Measurements from ENCODE around the gene GPLD1.

Gene GPLD1

DNA sequence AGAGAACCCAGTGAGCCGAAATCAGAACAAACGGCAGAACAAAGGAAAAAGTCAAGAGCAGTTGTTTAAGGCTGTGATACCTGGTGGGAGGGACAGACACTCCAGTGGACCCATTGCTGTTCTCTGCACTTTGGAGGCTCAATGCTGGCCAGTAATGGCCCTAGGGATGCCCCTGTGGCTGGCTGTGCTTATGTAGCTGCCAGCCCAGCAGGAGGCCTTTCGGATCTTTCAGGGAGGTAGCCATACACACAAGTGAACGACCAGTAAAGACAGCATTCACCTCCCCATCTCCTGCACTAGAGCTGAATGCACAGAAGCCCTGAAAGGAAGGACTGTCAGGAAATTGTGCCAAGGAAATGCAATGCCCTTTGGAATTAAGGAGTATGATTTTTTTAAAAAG, 34.3 kb downstream of the GPLD1 start:
- peak; percentile 28 for DNase-seq (ENCODE audit: low spot score)

DNA sequence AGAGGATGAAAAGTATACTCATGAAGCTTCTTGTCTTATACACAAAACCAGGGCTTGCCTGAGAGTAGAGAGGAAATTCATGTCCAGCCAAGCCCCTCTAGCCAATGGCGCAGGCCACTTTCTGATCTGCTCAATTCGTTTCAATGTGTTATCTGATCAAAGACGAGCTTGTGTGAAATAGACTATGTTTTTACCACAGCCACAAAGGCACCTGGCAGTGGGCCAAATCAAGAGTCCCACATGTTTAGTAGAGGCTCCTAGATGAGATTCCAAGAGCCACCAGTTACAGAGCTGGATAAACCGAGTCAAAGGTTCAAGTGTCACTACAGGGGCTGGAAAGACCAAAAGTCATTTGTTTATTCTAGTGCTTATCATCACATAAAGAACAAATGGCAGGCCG, 34.9 kb downstream of the GPLD1 start:
- DNase-seq (ENCODE audit: low spot score) = no peak

DNA sequence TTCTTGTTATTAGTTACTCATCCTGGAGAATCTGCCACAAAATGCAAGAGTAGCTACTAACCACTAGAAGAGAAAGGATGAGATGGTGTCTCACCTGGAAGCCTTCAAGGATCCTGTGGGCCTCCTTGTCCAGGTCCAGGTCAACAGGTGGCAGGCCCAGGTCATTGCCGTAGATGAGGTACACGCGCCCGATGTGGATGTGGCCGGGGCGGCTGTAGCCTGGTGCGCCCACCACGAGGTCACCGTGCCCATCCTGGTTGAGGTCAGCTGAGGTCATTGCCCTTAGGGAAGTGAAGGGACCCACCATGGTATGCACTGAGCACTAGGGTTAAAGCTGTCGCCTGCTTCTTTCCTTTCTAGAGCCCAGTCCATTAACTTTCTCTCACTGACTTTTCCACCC, 35.5 kb downstream of the GPLD1 start:
- no peak for DNase-seq (ENCODE audit: low spot score)

DNA sequence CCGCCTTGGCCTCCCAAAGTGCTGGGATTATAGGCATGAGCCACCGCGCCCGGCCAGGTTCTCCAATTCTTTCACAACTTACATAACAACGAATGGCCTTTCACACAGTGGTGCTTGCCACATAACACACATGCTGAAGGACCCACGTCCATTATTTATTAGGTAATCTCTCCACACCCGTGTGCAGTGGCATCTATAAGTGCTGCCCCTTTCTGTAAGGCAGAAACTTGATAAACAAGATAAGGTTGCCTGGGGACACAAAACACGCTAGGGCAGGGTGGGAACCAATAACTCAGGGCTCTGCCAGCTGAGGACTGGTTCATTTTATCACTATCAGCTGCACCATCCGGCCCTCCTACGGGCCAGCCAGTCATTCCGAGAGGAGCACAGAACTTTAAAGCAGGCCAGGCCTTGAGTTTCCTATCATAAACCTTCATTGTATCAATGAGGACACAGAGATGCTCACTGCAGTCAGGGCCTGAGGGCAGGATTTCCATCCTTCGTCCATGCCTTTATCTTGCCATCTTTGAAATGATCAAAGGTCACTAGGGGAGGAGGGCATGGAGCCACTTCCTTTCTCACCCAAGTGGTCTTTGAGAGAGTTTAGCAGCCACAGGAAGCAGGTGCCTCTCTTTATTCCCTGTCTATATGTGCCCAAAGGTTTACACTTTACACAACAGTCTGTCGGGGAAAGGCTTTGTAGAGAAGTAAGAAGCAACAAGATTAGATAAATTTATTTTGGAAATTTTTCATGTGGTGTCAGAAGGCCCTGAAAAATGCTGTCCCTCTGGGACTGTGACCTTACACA, 37.6 kb downstream of the GPLD1 start:
- no peak for DNase-seq (ENCODE audit: low spot score)

DNA sequence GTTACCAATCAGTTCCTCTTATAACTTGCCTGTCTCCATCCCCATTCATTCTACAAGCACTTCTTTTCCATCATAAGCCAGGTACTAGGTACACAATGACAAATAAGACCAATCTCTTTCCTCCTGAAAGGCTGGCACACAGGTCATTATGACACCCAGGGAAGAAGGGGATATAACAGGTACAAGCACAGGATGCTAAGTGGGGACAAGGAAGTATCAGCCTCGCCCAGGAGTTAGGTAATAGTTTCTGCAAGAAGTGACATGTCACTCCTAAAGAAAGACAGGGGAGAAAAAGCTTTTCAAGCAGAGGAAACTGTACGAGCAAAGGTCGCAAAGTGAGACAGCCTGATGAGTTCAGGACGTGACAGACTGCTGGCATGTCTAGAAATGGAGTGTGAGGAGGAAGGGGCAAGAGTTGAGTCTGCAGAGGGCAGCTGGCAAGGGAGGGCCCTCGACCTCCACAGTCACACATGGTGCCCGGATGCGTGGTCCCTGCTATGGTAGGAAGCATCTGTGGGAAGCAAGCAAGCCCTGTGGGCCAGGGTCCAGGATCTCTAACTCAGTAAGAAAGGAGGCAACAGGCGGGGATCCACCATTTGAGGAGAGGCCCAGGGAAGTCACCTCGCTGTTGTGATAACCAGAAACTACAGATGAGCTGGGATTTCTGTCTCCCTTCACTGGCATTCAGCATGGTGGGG, 40.4 kb downstream of the GPLD1 start:
- DNase-seq (ENCODE audit: low spot score) = no peak

DNA sequence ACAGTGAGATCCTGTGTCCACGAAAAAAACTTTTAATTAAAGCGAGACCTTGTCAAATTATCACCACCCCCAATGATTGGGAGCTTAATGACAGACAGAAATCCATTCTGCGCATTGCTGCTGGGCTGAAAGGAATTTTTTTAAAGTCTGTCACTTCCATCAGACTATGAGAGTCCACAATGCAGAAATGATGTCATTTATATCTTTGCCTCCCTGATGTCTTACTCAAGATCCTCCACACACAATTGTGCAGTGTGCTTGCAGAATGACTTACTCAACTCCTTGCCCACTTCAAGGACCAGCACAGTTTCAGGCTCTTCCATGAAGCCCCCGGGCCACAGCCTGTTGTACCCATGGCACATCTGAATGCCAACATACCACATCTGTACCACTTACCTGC, 41.0 kb downstream of the GPLD1 start:
- DNase-seq (ENCODE audit: low spot score) = no peak

DNA sequence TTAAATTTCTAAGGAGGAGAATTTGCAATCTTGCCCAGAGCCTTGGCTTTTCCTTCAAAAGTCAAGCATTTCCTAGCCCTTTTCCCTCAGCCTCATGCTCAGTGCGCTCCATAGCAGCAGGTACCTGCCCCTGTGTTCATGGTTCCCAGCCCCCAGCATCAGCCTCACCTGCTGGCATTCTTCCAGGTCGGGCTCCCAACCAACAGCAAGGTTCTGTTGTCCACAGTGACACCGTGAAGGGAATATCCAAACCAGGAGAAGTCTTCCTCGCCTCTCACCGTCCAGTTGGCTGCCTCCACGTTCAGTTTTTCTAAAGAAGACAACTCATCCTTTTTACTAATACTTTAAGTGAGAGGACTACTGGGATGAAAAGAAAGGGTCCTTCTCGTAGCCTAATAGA, 42.7 kb downstream of the GPLD1 start:
- no peak for DNase-seq (ENCODE audit: low spot score)

DNA sequence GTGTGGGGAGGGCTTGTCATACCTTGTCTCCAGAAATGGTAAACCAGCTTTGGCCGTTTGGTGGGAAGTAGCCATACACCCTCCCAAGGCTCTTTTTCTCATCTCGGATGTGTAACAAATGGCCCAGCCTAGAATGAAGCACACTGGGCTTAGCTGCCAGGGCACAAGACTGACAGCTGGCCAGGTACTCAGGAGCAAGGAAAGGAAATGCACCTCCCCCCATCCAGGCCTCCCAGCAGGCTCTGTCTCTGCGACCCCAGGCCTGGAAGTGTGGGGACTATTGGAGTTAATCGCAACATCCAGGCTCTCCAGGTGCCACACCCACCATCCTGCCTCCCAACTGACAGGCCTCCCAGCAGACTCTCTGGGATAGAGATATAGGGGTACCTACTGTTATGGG, 43.7 kb downstream of the GPLD1 start:
- peak; percentile 26 for DNase-seq (ENCODE audit: low spot score)

DNA sequence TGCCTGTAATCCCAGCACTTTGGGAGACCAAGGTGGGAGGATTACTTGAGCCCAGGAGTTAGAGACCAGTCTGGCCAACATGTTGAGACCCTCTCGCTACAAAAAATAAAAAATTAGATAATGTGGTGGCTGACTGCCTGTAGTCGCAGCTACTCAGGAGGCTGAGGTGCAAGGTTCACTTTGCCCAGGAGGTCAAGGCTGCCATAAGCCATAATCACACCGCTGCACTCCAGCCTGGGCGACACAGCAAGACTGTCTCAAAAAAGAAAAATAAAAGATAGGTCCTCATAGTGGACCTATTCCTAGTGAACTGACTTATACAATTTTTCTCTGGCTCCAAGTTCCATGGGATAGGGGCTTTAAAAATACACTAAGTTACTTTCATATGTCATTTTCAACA, 44.8 kb downstream of the GPLD1 start:
- no peak for DNase-seq (ENCODE audit: low spot score)

DNA sequence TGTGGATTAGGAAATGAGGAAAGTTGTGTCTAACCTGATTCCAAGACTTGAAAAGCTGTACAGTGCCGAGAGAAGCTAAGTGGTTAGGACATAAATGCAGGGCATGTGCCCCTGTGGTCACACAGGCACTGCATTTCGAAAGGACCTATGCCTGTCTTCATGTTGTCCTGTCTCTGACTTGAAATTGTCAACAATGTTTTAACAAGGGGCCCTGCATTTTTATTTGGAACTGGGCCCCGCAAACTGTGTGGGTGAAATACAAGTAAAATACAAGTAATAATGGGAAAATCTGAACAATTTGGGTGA, 47.8 kb downstream of the GPLD1 start:
- no peak for DNase-seq (ENCODE audit: low spot score)

DNA sequence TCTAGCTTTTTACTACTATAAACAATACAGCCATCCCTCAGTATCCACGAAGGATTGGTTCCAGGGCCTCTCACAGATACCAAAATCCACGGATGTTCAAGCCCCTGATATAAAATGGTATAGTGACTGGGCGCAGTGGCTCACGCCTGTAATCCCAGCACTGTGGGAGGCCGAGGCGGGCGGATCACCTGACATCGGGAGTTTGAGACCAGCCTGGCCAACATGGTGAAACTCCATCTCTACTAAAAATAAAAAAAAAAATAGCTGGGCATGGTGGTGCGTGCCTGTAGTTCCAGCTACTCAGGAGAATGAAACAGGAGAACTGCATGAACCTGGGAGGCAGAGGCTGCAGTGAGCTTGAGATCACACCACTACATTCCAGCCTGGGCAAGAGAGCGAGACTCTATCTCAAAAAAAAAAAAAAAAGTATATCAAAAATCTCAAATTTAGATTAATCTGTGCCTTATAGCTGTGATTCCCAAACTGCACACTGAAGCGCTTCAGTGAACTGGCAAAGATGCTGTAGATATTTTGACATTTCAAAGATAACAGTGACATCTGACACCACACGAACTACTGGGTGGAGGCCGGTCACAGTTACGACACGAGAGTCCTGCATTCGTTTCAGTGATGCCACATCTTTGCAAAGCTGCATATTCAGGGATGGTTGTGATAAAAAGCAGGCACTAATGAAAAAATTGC, 48.3 kb downstream of the GPLD1 start:
- no peak for DNase-seq (ENCODE audit: low spot score)

DNA sequence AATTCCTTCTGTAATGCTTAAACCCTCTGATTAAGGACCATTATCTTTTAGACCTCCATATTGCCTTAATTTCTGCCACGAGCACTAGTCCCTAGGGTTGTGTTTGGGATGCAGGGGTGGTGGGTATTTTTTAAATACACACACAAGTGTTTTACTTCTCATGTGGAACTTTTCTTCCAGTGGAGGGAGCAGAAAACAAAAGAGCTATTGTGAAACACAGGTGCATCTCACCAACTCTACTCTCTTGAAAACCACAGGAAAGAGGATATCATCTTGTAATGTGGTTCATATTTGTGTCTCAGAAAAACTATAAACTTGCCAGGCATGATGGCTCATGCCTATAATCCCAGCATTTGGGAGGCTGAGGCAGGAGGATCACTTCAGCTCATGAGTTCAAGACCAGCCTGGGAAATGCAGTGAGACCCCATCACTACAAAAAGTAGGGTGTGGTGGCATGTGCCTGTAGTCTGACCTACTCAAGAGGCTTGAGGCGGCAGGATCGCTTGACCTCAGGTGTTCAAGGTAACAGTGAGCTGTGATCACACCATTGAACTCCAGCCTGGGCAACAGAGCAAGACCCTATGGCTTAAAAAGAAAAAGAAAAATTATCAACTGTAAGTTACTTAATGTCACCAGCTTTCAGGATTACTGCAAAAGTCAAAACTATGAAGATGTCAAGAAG, 49.4 kb downstream of the GPLD1 start:
- no peak for DNase-seq (ENCODE audit: low spot score)

DNA sequence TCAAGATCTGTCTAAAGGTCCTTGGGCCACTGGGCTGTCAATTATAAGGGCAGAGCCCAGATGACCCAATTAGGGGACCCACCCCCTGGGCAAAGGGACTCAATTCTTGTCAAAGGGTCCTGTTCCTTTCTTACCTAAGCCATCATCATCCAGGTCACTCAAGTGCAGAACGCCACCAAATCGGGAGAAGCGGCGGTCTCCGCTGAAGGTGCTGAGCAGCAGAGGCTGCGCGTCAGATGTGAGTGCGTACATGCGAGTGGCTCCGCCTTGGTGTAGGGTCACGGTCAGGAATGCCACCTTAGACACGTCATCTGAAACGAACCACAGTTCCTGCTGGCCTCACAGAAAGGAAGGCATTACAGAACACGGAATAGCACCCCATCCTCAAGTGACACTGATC, 52.4 kb downstream of the GPLD1 start:
- no peak for DNase-seq (ENCODE audit: low spot score)

DNA sequence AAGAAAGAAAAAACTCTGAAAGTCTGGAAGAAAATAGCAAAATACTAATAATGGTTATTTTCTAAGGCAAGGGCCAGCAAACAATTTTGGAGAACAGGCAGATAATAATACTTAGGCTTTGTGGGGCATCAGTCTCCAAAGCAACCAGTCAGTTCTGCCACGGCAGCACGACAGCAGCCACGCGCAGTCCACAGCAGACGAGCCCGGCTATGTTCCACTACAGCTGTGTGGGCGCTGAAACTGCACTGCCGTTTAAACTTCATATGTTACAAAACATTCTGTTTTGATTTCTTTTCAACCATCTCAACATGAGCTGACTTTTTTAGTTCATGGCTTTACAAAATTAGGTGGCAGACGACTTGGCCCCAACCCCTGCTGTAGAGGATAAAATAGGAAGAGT, 56.8 kb downstream of the GPLD1 start:
- no peak for DNase-seq (ENCODE audit: low spot score)

DNA sequence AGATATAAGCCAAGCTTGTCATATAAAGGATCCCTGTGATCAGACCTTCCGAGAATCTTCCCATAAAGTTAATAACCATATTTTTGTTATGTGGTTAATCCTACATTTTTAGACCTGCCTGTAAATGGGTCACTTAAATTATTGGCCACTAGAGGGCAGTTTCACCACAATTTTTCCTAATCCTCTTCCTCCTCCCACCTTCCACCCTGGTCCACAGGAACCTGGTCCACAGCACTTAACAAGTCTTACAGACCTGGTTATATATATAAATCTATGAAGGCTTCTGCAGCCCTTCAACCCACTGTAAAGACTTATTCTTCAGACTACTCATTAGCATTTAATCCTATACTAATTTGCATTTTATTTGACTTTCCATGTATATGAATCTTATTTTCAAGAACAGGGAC, 58.3 kb downstream of the GPLD1 start:
- DNase-seq (ENCODE audit: low spot score) = peak; percentile 47

DNA sequence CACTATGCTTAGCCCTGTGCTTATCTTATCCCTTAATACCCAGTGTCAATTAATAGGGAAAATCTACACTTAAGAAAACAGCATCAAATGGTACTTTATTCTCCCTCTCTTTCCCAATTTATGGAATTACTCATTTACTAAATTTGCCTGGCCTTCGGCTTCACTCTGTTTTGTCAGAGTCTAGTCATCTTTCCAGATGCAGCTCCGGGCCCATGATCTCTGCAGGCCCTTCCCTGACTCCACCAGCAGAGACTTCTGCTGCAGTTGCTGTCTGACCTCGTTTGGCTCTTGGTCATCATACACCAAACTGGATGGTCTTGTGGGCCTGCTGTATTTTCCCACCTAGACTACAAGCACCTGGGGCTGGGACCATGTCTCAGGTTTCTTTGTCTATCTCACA, 59.3 kb downstream of the GPLD1 start:
- no peak for DNase-seq (ENCODE audit: low spot score)

DNA sequence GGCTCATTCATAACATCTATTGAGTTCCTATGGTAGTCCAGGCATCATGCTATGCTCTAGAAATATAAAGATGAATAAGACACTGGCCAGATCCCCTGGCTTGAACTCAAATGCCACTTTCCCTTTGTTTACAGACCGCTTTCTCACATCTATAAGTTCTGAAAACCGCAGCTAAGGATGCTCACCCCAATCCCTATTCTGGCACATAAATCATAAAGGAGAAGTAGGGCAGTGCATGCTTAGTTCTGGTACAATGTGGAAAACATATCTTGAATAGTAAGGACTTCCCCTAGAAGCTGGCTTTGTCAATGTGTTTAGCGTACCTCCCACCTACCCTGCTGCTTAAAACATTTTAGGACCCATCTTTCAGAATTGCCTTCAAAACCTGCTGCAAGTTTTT, 60.2 kb downstream of the GPLD1 start:
- DNase-seq (ENCODE audit: low spot score) = no peak

DNA sequence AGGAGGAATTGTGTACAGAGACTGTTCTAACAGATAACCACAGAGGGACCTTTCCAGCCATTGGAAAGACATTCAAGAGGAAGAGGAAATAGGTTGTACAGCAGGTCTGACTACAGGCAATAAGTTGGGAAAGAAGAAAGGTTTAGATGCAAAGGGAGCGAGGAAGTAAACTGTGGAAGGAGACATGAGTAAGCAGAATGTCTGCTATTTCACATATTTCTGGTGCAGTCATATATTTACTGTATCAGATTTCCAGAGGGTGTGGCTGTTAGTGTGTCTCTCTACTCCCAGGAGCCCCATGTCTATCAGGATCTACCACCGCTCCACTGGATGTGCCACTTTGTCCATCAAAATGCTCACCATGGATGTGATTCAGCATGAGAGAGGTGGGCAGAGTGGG, 60.8 kb downstream of the GPLD1 start:
- DNase-seq (ENCODE audit: low spot score) = no peak

DNA sequence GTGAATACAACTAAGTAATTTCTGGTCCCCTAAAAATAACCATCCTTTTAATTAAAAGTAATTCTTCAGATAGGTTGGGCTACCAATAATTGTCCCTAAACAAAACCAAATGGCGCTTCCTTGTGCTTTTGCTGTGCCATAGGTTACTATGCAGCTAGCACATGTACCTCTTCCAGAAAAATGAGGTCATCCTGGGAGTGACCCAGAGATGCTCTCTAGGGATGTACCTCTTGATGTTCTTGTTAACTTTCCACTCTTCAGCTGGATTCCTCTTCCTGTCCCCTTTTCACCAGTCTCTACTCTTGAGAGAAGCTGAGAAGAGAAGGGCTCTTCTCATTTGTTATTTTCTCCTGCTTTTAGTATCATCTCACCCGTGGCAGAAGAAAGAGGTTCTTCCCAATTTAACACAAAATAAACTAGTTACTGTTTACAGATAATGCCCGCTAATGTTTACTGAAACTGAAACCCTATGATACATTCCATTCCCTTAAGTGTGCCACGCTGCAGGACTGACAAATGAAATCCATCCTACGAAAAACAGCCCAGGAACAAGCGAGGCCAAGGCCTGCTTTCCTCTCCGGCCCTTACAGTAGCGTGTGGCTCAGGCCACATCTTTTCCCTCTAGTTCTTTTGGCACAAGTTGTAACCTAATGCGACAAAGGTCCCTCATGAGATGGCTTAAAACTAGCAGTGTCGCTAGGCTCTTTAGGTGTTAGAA, 62.5 kb downstream of the GPLD1 start:
- DNase-seq (ENCODE audit: low spot score) = no peak

DNA sequence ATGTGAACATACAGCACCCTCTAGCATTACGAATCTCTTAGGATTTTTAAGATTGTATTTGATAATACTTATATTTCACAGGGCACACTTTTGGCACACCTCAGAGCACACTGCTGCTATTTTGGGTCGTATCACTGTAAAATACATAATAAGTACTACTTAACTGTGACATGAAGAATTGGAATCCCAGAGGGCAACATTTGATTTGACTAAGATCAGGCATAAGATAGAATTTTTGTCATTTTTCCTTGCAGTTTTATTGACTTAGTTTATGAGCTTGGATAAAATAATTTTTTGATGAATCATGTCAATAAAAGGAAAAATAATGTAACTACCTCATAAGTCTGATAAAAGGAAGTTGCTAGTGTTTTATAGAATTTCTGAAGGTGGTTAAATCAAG, 64.3 kb downstream of the GPLD1 start:
- no peak for DNase-seq (ENCODE audit: low spot score)

DNA sequence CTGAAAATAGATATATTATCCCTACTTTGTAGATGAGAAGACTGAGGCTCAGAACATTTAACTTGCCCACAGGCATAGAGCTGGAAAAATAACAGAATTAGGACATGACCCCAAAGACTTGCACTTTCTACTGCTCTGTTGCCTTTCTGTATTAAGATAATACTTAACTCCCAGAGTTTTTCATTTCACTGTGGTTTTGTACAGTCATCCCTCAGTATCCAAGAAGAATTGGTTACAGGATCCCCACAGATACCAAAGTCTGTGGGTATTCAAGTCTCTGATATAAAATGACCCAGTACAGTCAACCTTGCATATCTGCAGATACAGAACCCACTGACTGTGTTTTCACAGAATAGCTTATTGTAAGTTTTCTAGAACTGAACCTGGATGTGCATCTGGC, 69.9 kb downstream of the GPLD1 start:
- DNase-seq (ENCODE audit: low spot score) = no peak

DNA sequence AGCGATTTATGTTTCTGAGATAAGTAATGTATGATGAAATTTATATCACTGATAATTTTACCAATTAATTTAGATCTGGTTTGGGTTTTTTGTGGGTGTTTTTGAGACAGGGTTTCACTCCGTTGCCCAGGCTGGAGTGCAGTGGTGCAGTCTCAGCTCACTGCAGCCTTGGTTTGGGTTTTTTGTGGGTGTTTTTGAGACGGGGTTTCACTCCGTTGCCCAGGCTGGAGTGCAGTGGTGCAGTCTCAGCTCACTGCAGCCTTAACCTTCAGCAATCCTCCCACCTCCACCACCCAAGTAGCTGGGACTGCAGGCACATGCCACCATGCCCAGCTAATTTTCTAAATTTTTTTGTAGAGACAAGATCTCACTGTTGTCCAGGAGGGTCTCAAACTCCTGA, 73.6 kb downstream of the GPLD1 start:
- DNase-seq (ENCODE audit: low spot score) = no peak

All from iPS-NIHi11 (cell line).